ENCODE results near the gene ITGAX.

DNA sequence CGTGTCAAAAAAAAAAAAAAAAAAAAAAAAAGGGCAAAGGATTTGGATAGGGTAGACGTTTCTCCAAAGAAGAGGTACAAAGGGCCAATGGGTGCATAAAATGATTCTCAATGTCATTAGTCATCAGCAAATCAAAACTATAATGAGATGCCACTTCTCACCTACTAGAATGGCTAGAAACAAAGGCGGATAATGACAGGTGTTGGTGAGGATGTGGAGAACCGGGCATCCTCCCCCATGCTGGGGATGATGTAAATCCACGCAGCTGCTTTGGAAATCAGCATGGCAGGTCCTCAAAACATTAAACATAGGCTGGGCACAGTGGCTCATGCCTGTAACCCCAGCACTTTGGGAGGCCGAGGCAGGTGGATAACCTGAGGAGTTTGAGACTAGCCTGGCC is 9.4 kb downstream of the ITGAX start:
- TF ChIP-seq POLR2AphosphoS5 (IDR thresholded peaks at IDR 0.05): no peak
- no peak for TF ChIP-seq POLR2A (IDR thresholded peaks at IDR 0.05)
- TF ChIP-seq EP300 (IDR thresholded peaks at IDR 0.05): no peak
- no peak for TF ChIP-seq CTCF (IDR thresholded peaks at IDR 0.05)

All from sigmoid colon (tissue), 4 donors.